NCI-H1694 (cell line): ENCODE results near the gene TTLL5.

Experiments
- DNase-seq: peaks from one replicate; lab custom pipeline; 2025; lab: John Stamatoyannopoulos, UW

Gene TTLL5

DNA sequence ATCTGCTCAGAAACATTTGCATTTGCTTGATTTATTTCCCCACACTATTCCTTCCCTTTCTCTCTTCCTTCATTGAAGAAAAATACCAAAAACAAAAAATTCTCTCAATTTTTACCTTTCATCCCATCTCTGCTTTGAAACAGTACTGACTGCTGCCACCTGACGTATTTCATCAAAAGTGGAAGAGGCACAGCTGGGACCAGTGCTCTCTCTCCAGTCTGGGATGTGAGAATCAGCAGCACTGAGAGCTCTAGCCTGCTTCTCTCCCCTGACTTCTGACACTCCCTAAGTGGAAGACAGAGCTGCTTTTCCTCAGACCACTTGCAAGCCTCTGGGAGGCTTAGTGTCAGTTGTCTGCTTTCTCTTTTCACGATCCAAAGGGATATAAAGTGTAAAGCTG is 36.9 kb downstream of the TTLL5 start:
- DNase-seq, result no peak

DNA sequence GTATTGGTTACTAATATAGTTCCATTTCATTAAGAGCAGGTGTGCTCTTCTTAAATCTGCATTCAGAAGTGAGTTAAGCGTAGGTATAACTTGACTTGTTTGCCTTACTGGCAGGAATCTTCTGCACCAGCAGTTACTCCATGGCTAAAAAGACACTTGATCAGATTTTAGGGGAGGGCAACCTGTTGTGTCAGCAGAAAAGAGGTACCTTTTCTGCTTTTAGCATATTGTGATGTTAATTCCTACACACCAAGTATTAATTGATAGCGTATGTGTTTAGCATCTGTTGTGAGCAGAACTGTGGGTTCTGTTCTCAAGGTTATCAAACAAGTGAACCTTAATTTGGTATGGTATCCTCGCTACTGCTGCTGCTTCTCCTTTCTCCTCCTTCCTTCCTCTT is 38.3 kb downstream of the TTLL5 start:
- DNase-seq, result no peak

- no peak for DNase-seq
Observed at GRCh38 chr14:75700295-75700694, 39.2 kb downstream of the TTLL5 start.

DNA sequence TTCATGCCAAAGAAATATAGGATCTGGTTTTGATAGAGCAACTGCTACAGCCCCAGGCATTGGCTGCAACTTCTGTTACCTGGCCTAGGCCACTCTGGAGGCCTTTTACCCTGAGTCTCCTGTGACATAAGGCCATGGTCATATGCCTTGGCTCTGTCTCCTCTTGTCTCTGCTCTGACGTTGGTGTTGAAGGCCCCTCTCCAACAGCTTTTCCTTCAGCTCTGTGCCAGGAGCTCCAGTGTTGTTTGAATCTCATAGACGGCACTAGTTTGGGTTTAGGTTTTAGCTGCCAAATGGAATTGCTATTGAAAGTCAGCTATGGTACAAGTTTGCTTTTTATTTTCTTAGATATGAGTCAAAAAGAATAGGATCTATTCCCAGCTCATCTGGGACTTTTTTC is 41.1 kb downstream of the TTLL5 start:
- DNase-seq, result no peak

DNA sequence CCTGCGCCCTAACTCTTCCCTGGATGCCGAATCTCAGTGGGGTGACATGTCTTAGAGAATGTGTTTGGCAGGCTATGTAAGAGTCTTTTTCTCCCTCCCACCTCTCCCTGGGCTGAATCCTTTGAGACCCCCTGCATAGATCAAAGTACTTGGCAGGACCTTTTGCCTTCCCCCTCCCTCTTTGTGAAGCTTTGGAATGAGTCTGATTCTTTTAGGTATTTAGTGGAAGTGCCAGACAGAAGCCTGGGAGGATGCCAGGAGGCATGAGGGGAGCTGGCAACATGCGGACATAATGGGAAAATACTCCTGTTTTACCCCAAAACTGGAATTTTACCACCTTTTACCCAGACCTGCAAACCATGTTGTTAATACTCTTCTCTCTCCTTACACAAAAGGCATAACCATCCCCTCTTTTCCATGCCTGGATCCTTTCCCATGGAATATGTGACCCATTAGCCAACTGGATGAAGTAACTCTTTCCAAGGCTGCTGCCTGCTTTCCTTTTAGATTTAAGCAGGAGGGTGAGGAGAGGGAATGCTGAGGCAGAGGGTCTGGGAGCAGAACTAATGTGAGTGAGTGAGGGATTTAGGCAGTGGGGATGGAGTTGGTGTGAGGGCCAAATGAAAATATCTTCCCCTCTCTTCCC is 41.7 kb downstream of the TTLL5 start:
- no peak for DNase-seq

DNA sequence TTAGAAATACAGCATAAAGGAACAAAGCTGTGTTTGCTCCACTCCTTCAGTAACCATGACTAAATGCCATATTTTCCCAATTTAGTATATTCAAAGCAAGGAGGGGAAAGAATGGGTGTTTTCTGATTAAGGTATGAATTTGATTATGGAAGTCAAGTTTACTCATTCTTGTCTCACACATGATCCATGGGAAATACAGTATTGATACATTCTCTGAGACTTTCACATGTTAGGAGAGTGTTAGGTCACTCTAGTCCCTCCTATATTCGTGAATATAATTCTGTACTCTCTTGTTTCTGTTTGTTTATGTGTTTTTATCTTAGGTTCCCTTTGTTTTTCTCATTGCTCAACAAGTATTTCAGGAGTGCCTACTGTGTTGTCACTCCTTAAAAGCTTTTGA is 42.4 kb downstream of the TTLL5 start:
- no peak for DNase-seq

DNA sequence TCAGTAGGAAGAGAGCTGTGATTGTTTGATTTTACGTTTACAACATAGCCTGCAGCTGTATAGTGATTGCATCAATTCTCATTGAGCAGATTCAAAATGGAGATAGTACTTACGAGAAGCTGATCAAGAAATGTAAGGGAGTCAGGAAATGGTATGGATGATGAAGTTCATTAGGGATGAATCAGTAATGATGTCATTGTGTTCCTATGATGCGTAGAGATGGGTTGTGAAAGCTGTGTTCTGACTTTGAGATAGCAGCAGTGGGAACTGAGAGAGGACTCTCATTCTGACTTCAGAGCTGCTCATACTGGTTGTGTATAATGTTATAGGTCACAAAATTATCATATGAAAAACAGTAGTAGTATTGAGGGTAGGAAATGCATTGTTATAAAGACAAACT is 44.0 kb downstream of the TTLL5 start:
- no peak for DNase-seq

GRCh38 chr14:75709207-75709812 is 48.3 kb downstream of the TTLL5 start:
- peak; percentile 94 for DNase-seq

GRCh38 chr14:75711105-75711795 is 50.2 kb downstream of the TTLL5 start:
- DNase-seq, result peak; percentile 50

DNA sequence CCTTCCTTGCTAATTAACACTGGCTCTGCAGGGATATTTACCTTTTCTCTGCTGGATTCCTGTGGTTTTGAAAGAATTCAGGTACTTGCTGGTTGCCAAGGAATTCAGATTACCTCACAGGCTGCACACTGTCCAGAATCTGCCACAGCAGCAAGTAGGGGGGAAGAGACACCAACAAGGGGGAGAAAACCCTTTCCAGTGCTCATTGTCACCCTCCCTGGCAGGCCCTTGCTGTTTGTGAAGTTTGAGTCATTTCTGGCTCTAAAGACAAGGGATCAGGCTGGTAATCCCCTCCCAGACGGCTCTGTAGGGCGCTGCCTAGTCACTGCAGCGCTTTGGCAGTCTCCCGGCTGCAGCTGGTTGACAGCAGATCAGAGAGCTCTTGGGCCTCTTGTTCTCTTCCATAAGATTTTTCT is 50.8 kb downstream of the TTLL5 start:
- DNase-seq, result no peak

GRCh38 chr14:75714991-75715390 is 53.9 kb downstream of the TTLL5 start:
- DNase-seq, result no peak

DNA sequence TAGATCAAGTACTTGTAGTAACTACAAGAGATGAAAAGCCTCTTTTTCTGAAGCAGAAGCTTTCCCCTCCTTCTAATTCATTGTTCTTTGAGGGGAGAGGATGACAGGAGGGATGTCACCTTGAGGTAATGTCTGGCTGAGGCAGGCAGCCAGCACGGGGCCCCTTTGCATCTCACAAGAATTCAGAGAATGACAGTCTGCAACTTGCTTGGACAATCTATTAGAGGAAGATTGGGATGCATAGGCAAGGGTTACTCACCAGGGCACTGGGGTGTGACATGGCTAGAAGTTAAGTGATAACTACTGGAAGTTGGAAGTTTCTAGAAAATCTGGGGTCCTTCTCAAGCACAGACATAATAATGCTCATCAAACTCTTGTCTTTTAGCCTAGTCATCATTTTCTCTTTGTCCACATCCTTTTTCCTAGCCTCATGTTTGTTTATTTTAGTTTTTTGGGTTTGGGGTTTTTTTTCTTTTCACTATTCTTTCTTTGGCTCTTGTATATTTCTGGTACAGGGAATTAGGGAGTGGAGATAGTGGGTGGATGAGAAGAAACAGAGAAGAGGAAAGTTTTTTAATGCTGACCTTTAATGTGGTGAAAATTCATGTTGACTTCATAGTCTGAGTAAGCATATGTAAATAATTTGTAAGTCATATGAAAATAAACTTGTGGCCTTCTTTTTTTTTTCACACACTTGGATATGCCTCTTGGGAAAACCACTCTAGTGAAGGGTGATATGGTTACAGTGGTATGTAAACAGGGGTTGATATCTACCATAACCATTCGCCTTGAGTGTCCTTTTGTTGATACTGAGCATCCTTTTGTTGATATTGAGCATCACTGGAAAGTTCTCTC is 55.1 kb downstream of the TTLL5 start:
- no peak for DNase-seq

- DNase-seq, result no peak
Observed at GRCh38 chr14:75717729-75718128, 56.7 kb downstream of the TTLL5 start.

DNA sequence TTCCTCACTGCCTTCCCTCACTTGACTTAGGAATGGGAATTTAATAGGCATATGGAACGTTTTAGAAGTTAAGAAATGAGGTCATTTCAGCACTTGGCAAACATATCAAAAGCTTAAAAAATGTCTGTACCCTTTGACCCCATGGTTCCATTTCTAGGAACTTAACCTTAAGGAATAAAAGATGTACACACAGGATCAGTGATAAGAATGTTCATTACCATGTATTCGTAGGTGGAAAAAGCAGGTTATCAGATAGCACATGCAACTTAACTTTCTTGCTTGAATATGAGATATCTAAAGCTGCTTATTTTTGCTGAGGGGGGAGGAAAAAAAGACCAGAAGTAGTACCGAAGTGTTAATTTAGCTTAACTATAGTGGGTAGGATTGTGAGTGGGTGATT is 57.2 kb downstream of the TTLL5 start:
- no peak for DNase-seq

GRCh38 chr14:75720116-75720515 is 59.1 kb downstream of the TTLL5 start:
- DNase-seq, result no peak

GRCh38 chr14:75720842-75721498 is 59.9 kb downstream of the TTLL5 start:
- DNase-seq, result no peak

- DNase-seq, result no peak
Observed at GRCh38 chr14:75723716-75724115, 62.7 kb downstream of the TTLL5 start.

DNA sequence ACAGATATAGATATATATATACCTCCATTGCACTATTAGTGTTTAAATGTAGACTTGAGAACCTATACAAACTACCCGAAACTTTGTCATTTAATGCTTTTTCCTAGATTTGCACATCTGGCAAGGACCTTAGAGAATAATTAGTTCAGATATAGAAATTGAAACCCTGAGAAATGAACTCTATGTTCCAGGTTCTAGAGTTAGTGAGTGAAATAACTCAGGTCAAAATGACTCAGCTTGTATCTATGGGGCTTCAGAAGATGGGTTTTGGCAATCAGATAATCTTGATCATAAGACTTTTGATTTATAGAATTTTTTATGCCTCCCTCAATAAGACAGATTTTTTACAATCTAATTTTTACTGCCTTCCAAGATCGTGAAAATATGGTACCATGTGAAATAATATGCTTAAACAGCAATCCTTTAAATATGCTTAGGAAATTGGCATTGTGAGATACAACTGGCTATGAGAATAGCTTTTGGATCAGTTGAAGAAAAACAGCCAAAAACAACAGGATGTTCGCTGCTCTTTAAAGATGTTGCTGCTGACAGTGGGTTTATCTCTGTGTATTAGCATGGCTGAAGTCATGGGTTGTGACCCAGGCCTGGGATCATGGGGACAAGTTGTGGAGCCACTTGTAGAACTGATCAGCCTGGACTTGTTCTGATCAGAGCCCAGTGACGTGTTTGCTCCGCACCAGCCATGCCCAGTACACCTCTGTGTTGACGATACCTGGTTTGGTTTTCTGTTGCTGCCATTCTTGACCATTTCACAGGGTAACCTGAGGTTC is 63.6 kb downstream of the TTLL5 start:
- no peak for DNase-seq

GRCh38 chr14:75725481-75725880 is 64.4 kb downstream of the TTLL5 start:
- no peak for DNase-seq

DNA sequence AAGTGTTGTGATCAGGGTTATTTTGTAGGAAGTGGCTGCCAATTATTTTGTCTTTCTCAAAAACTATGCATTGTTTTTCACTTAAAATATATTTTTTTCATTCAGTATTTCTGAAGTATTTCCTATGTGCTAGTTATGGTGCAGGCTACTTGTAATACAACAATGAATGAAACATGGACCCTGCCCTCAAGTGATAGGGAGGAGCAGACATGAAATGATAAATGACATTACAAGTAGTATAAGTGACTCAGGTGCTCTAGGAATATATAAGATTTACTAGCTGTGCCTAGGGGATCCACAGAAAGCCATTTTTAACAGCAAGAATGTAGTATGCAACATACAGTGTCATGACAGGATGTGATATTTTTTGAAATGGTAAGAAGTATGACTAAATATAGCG is 65.3 kb downstream of the TTLL5 start:
- DNase-seq, result no peak

DNA sequence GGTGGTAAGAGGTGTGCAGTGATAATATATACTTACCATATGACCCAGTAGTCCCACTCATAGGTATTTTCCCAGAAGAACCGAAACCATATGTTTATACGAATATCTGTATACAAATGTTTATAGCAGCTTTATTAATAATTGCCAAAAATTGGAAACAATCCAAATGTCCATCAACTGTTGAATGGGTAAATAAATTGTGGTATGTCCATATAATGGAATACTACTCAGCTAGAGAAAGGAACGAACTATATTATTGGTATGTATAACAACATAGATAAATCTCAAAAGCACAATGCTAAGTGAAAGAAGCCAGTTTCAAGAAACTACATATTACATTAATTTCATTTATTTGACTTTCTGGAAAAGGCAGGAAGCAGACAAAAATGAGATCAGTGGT is 66.1 kb downstream of the TTLL5 start:
- DNase-seq, result no peak
